Panc1 (cell line): Measurements from ENCODE around the gene HYDIN. TPM values are rescaled to one million over a fixed set of nuclear protein-coding genes. Genes with fewer than 3 reads are reported as not detected.

ENCODE experiments used
- ATAC-seq: fragments of 200-7000 bp; cut with Tn5 transposase; 2 replicates; pipeline ENCODE4 v1.9.1; 2020; ENCODE audit warnings: mild to moderate bottlenecking, moderate library complexity
- BruUV-seq: library from RNA; stranded (reverse); fragments of 400-500 nt; replicated peaks from 2 replicates; lab custom pipeline; 2021; lab: Mats Ljungman, UMichigan
- CTCF ChIA-PET: fragments of 300-600 bp; sonication (Branson Sonifier 250); formaldehyde crosslinking; loops from one replicate; lab custom pipeline; 2022; ENCODE audit warnings: antibody characterized with exemption; lab: Charles Lee
- POLR2A ChIA-PET: fragments of 300-600 bp; sonication (Branson Sonifier 250); formaldehyde crosslinking; loops from one replicate; lab custom pipeline; 2022; ENCODE audit warnings: antibody characterized with exemption; lab: Charles Lee
- DNase-seq: peaks from one replicate; pipeline ENCODE4 v3.0.0-alpha.2; 2010; ENCODE audit warnings: low read depth, low spot score
- H3K27ac ChIP-seq: 2 replicates; pipeline ENCODE4 v1.5.1; 2011; ENCODE audit warnings: mild to moderate bottlenecking, low read length, inconsistent platforms
- H3K27me3 ChIP-seq: fragments of 200-500 bp; sonication (Bioruptor generic); 2 replicates; pipeline ENCODE4 v1.6.0; 2014; ENCODE audit warnings: low read length, inconsistent platforms; ENCODE audit not compliant: control insufficient read depth, insufficient read depth
- H3K36me3 ChIP-seq: fragments of 200-500 bp; sonication (Bioruptor generic); 2 replicates; pipeline ENCODE4 v1.5.1; 2014; ENCODE audit warnings: inconsistent platforms, mild to moderate bottlenecking, low read length, moderate library complexity; ENCODE audit not compliant: control insufficient read depth, insufficient read depth
- H3K4me1 ChIP-seq: 2 replicates; pipeline ENCODE4 v1.5.1; 2011; ENCODE audit warnings: inconsistent platforms, mild to moderate bottlenecking, low read length, moderate library complexity; ENCODE audit not compliant: control insufficient read depth, insufficient read depth
- H3K4me3 ChIP-seq, 2 experiments: 2 replicates each; pipeline ENCODE4 v1.5.1; 2011 to 2012; ENCODE audit warnings: low read depth in 2 of 2, low read length in 2 of 2, mild to moderate bottlenecking in 2 of 2, inconsistent platforms in 1 of 2, moderate library complexity in 1 of 2
- H3K9me3 ChIP-seq: fragments of 200-500 bp; sonication (Bioruptor generic); 2 replicates; pipeline ENCODE4 v1.5.1; 2014; ENCODE audit warnings: low read depth, mild to moderate bottlenecking, inconsistent platforms, low read length, moderate library complexity; ENCODE audit not compliant: control insufficient read depth, insufficient read depth
- CTCF ChIP-seq: fragments of 450-650 bp; IDR thresholded peaks from 2 replicates; pipeline ENCODE4 v1.5.1; 2017; ENCODE audit warnings: mild to moderate bottlenecking
- POLR2AphosphoS5 ChIP-seq: IDR thresholded peaks from 2 replicates; pipeline ENCODE4 v1.6.1; 2012; ENCODE audit warnings: mild to moderate bottlenecking, low read depth, low read length, moderate library complexity
- SIN3A ChIP-seq: IDR thresholded peaks from 2 replicates; pipeline ENCODE4 v1.6.1; 2012; ENCODE audit warnings: low read depth, mild to moderate bottlenecking, low read length, moderate library complexity, borderline replicate concordance; ENCODE audit not compliant: insufficient read depth
- TCF7L2 ChIP-seq: IDR thresholded peaks from 2 replicates; pipeline ENCODE4 v1.6.1; 2011; ENCODE audit warnings: mild to moderate bottlenecking, low read depth, low read length, inconsistent platforms
- in situ Hi-C: cut with HindIII; loops from 2 replicates; pipeline ENCODE4 v1.10.0; 2016; ENCODE audit warnings: low sequenced_read_pairs, low pct_unique_long_range_greater_than_20kb
- intact Hi-C: fragments of 100-400 bp; cut with micrococcal nuclease; formaldehyde crosslinking; loops from one replicate; pipeline ENCODE4 v1.10.0; 2022; ENCODE audit not compliant: unreplicated experiment
- total RNA-seq: library from RNA; stranded (reverse); gene quantifications from one replicate; pipeline ENCODE4 v1.2.1, GENCODE V29; 2021; ENCODE audit not compliant: unreplicated experiment
- TF ChIP-seq, protein P1 (sequence below), 2 experiments: IDR thresholded peaks; 2 replicates each; pipeline ENCODE4 v1.6.1; 2011 to 2012; ENCODE audit warnings: low read depth in 2 of 2, control low read depth in 1 of 2, low read length in 1 of 2, mild to moderate bottlenecking in 1 of 2, moderate library complexity in 1 of 2; ENCODE audit not compliant: insufficient read depth in 1 of 2

Gene HYDIN
- total RNA-seq, 1 experiment from 2014 or later = 0.80 TPM

DNA sequence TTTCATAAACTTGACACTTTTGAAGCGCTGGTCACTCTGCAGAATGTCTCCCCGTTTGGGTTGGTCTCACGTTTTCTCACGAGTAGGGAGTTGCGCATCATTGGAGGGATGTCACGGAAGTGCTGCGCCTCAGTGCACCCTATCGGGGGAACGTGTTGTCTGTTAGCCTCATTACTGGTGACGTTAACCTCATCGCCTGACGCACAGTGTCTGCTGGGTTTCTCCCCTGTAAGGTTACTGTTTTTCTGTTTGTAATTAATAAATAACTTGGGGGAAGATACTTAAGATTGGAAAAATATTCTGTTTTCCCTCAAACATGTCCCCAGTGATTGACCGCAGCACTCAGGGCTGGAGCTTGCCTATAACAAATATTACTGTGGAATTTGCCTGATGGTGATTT is 456.3 kb downstream of the HYDIN start:
- TF ChIP-seq TCF7L2 (no peak), SIN3A (no peak), CTCF (no peak), POLR2AphosphoS5 (no peak)
- TF ChIP-seq, protein P1, sequence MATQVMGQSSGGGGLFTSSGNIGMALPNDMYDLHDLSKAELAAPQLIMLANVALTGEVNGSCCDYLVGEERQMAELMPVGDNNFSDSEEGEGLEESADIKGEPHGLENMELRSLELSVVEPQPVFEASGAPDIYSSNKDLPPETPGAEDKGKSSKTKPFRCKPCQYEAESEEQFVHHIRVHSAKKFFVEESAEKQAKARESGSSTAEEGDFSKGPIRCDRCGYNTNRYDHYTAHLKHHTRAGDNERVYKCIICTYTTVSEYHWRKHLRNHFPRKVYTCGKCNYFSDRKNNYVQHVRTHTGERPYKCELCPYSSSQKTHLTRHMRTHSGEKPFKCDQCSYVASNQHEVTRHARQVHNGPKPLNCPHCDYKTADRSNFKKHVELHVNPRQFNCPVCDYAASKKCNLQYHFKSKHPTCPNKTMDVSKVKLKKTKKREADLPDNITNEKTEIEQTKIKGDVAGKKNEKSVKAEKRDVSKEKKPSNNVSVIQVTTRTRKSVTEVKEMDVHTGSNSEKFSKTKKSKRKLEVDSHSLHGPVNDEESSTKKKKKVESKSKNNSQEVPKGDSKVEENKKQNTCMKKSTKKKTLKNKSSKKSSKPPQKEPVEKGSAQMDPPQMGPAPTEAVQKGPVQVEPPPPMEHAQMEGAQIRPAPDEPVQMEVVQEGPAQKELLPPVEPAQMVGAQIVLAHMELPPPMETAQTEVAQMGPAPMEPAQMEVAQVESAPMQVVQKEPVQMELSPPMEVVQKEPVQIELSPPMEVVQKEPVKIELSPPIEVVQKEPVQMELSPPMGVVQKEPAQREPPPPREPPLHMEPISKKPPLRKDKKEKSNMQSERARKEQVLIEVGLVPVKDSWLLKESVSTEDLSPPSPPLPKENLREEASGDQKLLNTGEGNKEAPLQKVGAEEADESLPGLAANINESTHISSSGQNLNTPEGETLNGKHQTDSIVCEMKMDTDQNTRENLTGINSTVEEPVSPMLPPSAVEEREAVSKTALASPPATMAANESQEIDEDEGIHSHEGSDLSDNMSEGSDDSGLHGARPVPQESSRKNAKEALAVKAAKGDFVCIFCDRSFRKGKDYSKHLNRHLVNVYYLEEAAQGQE (IDR thresholded peaks at IDR 0.05; ENCODE audit: insufficient read depth in 1 of 2, low read depth in 2 of 2, low read length in 1 of 2) = no peak
- intact Hi-C loops = loop anchor here (5.0 kb wide), 1 partner anchor 92 kb away; no protein-coding TSS in a partner anchor
- DNase-seq (no peak), ATAC-seq (no peak)
- no peaks in the 10 kb centered on the region for H3K9me3 ChIP-seq
- no peaks in the 10 kb centered on the region; the same call in 1 of the 2 replicates for H3K36me3 ChIP-seq
- no peaks in the 10 kb centered on the region for H3K27me3 ChIP-seq
- in situ Hi-C loops = no loop called here
- ChIA-PET POLR2A (interaction anchor here (0.7 kb wide), 1 partner anchor 690 kb away, joined by 4 read pairs; no protein-coding TSS in a partner anchor), CTCF (no interaction called here)
- BruUV-seq = no TSS peak
- no peak overlapping the region for H3K4me3 ChIP-seq
- H3K4me1 ChIP-seq = no peaks in the 10 kb centered on the region
- H3K27ac ChIP-seq = no peak overlapping the region

DNA sequence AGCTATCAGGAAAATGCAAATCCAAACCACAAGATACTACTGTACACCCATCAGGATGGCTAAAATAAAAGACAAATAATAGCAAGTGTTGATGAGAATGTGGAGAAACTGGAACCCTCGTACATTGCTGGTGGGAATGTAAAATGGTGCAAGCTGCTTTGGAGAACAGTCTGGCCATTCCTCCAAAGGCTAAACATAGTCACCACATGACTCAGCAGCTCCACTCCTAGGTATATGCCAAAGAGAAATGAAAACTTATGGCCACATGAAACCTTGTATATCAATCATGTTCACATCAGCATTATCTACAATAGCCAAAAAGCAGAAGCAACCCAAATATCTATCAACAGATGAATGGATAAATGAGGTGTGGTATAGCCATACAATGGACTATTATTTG is 458.0 kb downstream of the HYDIN start:
- TF ChIP-seq CTCF (no peak), TCF7L2 (no peak), SIN3A (no peak), POLR2AphosphoS5 (no peak)
- TF ChIP-seq, protein P1 (IDR thresholded peaks at IDR 0.05; ENCODE audit: insufficient read depth in 1 of 2, low read depth in 2 of 2, low read length in 1 of 2) = no peak
- Histone ChIP-seq H3K36me3 (no peaks in the 10 kb centered on the region; the same call in 1 of the 2 replicates), H3K4me3 (no peak overlapping the region), H3K27ac (no peak overlapping the region), H3K4me1 (no peaks in the 10 kb centered on the region), H3K9me3 (no peaks in the 10 kb centered on the region), H3K27me3 (no peaks in the 10 kb centered on the region)
- intact Hi-C loops (loop anchor here (5.0 kb wide), 1 partner anchor 90 kb away; no protein-coding TSS in a partner anchor), in situ Hi-C loops (no loop called here)
- ATAC-seq (no peak), DNase-seq (no peak)
- ChIA-PET POLR2A (no interaction called here), CTCF (interaction anchor here (0.5 kb wide), 1 partner anchor 100 kb away, joined by 3 read pairs; no protein-coding TSS in a partner anchor)
- BruUV-seq = no TSS peak
